Central memory CD4-positive, alpha-beta T cell (primary cell): ENCODE results near the gene SLC22A23.
A peak's percentile ranks its signal among the peaks of the same experiment; 100 is the strongest.

ENCODE experiments used
- DNase-seq: peaks from one replicate; pipeline ENCODE4 v3.0.0; 2022

SLC22A23 gene

DNA sequence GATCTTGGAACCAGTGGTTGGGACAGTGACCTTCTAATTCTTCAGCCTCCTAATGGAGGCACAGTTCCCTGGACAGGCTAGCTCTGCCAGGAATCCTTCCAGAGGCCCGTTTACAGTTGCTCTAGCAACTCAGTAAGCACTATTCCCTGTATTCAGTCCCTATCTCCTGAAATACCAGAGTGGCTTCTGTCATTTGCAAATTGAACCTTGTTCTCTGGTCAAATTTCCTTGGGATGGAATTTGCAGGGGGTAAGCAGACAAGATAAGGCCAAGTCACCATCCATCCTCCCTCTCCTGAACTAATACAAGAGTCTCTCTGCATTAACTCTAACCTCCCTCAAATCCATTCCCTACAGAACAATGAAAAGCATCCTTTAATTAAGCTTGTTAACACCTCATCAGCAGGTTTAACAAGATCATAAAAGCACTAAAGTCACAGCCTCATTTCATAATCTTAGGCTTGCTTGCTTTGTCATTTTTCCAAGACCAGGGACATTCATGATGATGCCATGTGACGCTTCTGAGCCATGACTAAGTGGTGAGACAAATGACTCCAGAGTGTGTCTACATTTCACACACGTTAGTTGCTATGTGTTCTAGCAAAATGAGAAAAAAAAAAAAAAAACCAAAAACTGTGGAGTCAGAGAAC, 37.1 kb downstream of the SLC22A23 start:
- no peak for DNase-seq

DNA sequence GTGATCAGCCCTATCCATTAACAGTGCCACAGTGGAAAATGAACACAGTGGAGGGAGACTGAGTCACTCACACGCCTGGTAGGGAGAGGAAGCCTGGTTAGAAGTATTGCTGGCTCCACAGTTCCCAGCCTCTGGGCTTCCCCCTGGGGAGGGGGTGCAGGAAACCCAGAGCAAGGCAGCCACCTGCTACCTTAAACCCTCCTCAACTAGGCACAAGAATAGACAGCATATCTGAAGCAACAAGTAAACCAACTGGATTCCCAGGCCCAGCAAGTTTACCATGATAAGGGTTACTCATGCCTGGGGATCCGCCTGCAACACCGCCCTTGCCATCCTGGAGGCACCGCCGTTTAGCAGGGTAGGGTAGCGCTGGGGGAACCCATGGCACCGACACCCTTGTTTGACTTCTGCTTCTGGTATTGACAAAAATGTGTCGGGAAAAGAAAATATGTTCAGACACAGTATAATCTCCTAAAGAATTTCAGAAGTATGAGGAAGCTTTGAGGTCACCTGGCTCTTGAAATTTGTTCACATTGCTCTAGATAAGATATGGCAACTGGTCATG, 38.3 kb downstream of the SLC22A23 start:
- no peak for DNase-seq

DNA sequence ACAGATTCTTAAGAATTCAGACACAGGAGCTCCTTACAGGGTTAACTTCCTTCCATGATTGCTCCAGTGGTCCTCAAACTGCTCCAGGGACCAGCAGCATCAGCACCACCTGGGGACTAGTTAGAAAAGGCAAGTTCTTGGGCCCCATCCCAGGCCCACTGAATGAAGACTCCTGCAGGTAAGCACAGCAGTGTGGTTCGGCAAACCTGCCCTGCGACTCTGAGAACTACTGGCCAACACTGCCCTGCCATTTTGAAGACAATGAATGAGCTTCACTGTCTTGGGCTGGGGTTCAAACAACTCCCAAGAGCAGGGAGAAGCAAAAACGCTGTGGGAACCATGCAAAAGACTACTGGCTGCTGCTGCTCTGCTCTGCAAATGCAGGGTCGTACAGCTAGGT, 39.4 kb downstream of the SLC22A23 start:
- no peak for DNase-seq

DNA sequence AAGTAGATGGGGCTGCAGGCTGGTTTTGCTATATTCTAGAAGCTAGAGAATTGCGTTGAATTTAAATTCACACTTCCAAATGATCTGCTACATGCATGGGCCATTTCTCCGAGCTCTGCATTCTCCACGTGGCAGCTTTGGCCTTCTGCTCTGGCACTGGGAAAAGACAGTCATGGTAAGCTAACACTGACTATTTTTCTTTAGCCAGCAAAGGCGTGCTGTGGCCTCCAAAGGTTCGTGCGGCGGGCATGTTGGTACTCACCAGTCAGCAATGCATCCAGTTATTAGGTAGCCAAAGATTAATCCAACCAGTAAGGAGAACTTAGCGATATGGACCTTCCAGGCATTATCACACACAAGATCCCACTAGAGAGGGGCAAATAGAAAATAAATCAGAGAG, 41.4 kb downstream of the SLC22A23 start:
- no peak for DNase-seq

DNA sequence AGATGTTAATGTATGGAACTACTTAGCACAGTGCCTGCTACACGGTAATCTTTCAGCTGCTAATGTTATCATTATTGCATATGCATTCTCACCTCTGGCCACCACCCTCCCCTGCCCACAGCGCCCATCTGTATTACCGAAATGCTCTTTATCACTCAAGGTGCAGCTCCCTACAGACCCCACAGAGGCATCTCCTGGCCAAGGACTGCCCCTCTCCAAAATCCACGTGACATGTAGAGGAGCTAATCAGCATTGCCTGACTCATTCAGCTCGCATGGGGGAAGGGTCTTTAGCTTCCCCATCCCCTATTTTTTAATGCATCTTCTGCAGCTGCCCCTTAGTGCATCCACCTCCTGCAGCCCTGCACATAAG, 41.8 kb downstream of the SLC22A23 start:
- DNase-seq, result no peak

DNA sequence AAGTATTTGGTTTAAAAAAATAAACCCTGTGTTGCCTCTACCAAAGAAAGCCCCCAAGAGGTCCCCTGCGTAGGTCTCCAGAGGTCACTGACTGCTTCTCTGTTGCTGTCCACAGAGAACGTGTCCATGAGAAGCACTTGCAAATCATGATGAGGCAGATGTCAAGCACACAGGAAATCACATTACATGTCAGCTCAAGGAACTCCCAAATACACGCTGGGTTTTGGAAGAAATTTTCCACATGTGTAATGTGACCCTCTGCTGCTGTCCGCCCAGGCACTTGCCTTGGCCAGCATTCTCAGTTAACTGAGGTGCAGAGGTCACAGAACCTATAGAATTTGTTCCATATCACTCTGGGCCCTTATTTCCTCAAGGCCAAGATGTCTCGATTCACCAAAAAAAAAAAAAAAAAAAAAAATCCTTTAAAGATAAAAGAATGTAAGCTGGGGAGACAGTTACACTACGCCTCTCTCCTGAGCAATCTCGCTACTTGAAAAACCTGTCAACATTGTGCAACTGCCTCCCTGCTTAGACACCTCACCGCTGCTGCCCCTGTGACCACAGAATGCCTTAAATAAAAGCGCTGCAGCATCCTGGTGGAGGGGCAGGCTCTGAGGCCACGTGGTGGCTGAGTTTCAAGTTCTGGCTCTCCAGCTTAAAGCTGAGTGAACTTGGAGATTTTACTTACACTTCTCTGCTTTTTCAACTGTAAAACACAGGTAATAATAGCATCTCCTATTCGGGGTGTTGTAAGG, 42.3 kb downstream of the SLC22A23 start:
- no peak for DNase-seq

DNA sequence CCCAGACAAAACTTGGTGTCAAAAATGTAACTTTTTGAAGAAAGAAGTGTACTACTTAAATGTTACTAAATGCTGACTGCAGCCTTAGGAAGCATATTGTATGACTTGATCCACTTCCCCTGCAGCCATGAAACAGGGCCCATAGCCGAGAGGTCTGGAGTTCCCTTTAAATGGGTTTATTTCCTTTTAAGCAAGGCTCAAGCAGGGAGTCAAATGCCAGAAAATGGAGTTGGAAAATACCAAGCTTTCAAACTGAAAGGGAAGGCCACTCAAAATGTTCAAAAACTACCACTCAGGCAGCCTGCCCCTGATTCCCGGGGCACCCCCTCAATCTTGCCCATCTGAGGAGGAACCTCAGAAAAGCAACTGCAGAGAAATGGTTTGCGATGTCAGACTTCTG, 43.3 kb downstream of the SLC22A23 start:
- DNase-seq, result no peak

DNA sequence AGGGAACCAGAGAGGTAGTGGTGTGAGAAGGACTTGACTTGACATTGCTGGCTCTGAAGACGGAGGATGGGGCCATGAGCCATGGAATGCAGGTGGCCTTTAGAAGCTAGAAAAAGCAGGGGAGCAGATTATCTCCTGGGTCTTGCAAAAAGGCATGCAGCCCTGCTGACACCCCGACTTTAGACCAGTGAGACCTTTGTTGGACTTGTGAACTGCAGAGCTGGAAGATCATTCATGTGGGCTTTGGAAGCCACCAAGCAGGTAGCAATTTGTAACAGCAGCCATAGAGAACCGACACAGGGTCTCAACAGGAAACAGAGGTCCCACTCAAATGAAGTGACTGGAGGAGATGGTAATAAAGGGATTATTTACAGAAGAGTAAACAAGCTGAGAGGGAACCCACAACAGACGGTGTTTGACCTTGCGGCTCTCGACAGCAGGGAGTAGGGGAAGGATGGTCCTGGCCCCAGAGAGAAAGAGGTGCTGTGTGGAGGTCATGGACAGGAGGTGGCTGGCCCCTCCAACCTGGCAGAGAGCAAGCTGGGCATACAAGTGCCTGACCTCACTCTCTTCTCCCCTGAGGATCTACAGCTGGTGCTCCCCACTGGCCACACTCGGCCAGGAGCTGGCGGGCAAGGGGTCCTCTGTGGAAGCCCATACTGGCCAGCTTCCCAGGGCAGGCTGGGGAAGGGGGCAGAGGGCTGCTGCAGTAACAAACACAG, 43.9 kb downstream of the SLC22A23 start:
- no peak for DNase-seq

DNA sequence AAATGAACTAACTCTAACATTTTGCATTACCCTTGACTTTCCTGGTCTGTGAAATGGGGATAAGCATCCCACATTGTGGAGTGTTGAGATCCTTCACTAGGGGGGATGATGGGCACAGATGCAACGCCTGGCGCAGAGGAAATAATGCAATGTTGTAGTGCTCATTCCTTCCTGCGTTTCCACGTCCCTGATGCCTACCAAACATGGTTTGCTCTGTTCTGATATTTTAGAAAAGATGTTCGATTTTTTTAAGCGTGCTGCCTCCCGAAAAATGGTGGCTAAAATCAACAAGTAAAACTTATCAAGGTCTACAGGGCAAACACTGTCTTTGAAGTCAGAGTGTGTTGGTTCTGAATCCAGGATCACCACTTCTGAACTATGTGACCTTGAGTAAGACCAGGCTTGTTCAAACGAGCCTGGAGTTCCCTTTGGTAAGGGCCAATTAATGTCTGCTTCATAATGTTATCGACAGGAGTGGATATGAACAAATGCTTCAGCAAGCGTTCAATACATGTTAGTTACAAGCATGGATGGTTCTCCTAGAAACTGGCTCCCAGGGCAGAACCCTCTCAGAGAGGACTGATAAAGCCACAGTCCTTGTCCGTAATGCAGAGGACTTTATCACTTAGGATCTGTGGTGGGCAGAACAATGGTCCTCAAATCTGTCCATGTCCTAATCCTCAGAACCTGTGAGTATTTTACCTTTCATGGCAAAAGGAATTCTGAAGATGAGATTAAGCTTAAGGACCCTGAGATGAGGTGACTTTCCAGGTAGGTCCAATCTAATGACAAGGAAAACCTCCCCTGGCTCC, 44.7 kb downstream of the SLC22A23 start:
- no peak for DNase-seq

DNA sequence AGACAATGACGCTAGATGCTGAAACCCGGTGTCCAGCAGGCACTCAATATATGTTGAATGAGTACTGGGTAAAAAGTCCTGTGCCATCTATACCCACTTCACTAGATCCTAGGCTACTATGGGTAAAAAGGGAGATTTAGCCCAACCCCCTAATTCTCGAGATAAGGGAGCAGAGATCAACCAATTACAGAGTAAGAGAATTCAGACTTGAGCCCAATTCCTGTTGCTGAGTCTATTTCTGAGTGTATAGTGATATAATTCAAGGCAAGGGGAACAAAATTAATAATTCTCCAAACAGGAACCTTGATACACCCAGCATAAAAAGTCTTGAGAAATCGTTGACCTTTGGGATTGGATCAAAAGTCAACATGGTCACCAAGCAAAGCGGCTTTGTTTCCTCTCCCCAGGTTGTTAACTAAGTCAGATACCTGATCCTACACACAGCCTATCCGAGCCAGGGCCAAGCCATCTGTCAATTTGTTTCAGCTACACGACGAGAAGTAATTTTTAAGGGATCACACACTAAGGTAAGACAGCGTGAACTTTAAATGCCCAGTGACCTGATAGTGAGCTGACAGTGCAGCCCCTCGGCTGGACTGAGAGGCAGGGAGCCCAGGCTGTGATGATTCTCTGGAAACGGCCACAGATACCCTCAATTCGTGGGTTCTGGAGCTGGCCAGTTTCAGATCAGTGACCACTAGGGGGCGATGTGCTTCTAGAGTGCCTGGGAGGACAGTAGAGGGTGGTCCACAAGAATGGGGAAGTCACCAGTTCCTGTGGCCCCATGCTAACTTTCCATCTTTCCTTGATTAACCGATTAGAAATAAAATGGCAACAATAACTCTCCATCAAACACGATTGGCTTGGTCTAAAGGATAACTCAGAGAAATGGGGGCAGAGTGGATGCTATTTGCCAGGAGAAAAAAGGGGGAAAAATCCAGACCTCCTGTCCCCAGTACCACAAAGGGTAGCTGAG, 46.2 kb downstream of the SLC22A23 start:
- DNase-seq, result peak; percentile 34

DNA sequence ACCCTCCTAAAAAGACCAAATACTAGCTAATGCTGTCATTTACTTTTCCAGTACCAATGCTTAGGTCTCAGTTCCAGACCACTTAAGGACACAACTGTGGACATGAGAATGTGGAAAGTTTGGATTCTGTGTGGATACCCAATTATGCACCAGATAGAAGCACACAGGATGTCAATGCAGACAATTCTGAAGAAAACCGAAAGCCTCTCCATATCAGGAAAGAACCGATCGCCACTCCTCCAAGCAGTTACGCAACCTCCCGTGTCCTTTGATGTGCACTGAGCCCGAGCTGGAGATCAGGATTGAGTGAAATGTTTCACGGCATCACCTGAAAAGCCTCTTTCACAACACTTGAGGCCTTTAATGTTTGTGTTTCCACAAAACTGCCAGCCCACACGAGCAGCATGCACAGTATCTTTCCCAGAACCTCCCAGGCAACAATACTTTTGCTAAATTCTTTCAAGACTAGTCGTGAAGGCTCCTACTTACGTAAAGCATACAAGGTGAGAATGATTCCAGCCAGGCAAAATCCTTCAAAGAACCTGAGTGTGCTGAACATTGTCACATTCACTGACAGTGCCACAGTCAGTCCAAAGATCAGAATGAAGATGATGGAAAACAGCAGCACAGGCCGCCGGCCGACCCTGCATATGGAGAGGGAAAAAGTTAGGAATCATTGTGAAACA, 47.0 kb downstream of the SLC22A23 start:
- DNase-seq, result no peak

DNA sequence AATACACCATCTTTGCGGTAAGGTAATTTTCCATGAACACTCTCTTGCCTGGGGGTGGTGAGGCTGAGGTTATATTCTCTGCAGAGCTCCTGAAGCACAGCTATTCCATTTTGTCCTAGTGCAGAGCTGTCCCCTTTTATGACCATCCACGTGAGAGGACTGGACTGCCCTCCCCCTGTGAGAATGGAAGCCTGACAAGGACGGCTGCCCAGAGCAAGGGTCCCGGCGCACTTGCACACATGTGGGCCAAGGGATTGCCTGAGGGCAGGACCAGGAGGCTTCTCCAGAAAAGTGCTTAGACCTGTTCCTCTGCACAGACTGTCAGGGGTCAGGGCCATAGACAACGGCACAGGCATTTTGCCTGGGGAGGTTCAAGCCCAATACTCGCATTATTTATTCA, 48.2 kb downstream of the SLC22A23 start:
- no peak for DNase-seq

DNA sequence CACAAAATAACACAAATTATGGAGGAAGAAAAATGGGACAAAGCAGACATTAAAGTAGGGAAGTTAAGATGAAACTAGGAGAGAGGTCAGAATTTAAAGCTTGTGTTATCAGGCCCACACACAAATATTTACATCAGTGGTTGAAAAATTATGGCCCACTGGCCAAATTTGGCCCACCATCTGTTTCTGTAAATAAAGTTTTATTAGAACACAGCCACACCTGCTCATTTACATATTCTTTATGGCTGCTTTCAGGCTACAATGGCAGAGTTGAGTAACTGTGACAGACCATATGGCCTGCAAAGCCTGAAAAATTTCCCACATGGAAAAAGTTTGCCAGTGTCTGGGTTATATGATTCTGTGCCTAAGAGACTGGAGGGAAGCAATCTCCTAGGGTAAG, 49.0 kb downstream of the SLC22A23 start:
- no peak for DNase-seq

DNA sequence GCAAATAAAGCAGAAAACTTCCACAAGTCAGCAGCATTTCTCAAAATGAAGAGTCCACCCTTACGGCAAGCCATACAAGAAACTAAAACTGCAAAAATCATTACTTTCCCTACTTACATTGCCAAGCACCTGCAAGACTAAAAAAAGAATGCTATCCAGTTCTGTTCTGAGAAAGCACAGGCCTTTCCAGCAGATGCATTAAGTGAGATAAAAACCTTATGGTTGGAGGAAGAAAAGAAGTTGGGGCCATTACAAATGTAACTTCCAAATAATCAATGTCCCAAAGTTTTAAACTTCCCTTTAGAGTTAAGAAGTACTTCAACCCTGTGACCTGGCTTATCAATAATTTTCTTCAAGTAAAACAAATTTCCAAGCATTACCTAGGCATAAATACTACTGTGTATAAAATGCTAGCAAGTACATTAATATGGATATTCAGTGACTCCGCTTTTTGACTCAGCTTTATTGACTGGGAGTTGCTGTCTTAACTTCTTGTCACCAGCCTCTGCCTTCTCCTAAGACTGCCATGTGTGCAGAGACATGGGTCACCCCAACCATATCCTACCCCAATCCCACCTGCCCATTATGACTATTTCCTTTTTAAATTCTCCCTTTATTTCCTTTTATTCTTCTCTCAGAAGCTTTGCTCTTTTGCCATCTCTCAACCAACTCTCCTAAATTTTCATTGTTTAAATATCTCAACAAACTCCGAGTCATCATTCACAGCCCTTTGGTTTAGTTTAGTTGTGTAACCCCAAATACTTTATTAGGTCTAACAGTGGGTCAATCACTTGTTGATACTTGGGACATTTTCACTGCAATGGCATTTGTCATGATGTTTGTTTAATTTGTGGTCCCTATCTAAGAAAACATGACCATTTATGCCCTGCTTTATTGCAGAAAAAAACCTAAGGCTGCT, 49.7 kb downstream of the SLC22A23 start:
- DNase-seq, result no peak

DNA sequence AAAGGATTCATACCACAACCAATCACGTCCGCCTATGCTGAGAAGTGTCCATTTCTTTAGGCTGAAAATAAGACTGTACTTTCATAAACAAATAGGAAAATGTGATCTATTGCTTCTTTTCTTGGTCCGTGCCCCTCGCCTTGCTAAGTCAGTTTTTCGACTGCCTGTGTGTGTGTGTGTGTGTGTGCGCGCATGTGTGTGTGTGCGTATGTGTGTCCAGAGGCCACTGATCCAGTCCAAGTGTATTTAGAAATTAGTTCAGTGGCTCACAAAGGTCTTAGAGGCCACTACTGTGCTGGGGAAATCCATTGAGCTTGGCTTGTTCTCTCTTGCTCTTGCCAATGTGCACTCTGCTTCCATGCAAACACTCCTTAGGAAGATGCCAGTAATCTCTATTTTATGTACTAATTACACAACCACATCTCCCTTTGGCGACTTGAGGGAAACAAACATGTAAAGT, 50.5 kb downstream of the SLC22A23 start:
- no peak for DNase-seq

DNA sequence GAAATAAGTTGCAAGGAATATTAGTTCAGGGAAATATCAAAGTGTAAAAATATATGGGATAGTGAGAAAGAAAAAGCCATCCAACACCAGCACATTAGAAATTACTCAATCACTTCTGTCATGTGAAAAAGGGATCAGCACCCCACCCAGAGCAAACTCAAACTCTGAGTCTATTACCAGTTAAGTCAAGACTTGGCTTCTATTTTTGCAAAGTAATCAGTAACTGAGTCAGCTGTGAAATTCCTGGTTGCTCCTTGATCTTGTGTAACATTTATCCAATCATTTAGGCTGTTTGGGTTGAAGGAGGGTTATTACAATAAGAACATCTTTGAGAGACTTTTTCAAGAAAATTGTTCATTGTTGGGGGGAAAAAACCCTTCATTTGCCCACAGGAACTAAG, 51.2 kb downstream of the SLC22A23 start:
- DNase-seq, result no peak

DNA sequence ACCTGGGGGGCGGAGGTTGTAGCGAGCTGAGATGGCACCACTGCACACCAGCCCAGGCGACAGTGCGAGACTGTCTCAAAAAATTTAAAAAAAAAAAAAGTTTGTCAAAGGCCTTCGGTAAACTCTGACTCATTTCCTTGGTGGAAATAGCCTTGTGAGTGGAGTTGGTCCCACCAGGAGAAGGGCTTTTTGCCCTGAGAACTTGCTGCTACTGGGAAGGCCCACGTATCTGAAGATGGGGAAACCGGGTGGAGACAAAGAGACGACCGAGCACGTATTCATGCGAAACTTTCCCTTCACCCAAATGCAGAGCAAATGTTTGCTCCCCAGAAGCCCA, 51.7 kb downstream of the SLC22A23 start:
- no peak for DNase-seq

DNA sequence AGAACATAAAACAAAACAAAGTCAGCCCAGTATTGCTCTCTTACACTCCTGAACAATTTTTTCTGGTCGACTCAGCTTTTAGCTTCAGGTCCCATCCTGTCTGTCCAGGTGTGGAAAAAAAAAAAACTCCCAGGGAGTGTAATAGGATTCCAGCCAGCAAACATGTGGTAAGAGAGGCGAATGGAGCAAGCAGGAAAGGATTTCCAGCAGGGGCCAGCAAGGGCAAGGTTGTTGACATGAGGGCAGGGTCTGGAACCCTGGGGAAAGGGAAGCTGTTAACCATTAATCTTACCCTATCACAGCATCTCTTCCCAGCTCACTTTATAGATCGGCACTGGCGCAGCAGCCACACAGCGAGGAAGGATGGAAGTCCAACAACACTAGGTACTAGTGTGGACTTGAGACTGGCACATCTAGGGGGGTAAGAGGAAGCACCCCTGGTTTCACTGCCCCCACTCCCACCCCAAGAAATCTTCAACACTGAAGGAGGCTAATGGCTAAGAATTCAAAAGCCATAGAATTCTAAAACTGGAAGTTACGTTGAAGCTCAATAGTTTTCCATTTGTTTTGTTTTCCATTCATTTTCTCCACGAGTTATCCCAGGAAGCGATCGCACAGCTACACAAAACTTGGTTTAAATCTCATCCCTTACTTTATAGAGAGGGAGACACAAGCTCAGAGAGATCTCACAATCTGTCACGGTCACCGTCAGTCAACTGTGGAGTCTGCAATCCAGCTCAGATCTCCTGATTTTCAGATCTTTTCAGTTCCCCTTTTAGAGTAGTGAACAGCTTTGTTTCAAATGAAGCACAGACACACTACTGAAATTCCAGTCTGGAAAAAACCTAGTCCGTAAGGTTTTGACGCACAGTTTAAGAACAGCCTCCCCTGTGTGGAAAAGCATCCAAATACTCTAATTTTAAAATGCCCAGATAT, 53.3 kb downstream of the SLC22A23 start:
- DNase-seq, result no peak
